ENCODE measurements around the gene FADS3.
A peak's percentile ranks its signal among the peaks of the same experiment; 100 is the strongest.

Gene FADS3

DNA sequence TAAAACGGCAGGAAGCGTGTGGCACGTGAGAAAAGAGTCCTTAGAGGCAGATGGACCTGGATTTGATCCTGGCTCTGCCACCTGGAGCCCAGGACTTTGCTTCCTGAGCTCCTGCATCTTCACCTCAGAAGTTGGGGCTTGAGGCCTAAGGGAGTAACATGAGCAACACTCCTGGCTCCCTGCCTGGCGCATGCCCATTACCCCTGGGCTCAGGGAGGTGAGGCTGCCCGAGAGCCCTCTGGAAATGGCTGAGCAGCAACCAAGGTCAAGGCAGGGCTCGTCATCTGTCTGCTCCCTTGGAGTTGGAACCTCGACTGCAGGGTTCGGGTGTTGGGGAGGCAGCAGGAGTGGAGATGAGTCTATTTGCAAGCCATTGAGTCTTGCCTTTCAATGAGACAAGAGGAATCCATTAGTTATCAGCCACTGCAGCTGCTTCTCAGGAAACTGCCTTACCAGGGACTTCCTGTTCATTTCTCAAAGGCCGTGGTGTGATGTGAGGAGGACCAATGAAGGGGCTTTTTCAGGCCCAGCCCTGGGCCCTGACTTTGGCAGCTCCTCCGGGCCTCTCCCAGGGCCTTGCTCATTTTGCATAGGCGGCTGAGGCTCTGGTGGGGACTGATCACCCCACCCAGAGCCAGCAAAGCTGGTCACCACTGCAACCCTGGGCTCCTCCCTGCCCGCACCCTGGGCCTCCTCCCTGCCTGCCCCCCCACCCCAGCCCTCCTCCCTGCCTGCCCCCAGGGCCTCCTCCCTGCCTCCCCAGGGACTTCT, 56.9 kb downstream of the FADS3 start:
- DNase-seq (ENCODE audit: low spot score): peak; percentile 89

DNA sequence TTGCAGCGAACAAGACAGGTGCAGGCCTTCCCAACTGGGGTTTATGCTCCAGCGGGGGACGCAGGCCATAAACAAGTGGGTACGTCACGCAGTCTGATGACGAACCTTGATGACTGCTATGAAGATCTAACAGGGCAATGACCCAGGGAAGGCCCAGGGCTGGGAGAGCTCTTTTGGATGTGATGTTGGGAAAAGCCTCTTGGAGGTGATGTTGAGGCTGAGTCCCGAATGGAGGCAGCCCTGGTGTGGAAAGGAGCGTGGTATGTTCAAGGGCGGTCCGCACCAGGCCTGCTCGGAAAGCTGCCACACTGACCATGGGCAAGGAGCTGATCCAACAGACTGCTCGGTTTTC, 57.4 kb downstream of the FADS3 start:
- DNase-seq (ENCODE audit: low spot score): no peak

DNA sequence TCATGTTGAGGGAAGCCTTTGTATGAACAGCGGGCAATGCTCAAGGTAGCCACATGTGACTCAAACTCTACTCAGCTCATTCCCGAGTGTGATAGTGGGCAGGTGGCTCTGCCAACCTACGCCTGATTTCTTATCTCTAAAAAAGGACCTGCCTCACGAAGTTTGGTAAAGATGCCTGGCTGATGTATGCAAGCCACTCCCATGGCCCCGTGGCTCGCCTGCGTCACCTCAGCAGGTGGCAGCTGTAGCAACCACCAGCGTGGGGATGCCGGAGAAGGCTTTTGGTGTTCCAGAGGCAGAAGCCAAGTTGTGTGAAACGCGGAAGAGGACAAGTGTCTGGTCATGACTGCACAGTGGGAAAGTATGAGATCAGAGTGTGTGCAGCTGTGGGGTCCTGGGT, 57.9 kb downstream of the FADS3 start:
- peak; percentile 58 for DNase-seq (ENCODE audit: low spot score)

DNA sequence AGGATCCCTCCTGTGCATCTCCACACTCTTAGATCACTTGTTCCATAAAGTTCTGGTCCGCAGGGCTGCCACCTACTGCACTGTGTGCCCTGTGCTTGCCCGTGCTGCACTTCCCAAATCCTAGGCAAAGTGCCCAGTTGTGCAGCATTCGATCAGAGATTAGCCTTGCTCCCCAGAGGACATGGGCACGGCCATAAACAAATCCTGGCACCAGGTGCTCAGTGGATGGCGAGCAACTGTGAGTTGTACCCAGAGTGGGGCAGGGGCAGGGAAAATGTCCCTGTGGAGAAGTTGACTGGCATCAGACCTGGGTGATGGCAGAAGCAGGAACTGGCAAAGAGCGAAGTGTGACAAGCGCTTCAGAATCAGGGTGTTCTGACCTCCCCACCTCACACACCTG, 58.6 kb downstream of the FADS3 start:
- DNase-seq (ENCODE audit: low spot score): peak; percentile 53

DNA sequence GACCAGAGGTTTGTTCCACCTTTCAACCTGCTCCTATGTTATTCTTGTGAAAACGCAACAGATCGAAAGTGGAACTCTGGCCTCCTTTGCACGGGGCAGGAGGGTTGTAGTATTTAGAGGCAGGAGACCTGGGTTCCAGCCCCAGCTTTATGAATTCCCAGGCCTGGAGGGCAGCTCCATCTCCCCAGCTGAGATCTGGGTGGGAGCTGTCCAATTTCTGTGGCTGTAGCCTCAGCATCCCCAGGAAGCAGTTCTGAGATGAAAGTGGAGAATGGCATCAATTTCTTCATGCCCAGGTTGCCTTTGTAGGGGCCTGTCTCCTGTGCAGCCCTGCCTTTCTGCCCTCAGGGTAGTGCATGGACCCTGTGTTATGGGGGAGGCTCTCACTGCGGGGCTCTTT, 59.1 kb downstream of the FADS3 start:
- DNase-seq (ENCODE audit: low spot score): no peak

DNA sequence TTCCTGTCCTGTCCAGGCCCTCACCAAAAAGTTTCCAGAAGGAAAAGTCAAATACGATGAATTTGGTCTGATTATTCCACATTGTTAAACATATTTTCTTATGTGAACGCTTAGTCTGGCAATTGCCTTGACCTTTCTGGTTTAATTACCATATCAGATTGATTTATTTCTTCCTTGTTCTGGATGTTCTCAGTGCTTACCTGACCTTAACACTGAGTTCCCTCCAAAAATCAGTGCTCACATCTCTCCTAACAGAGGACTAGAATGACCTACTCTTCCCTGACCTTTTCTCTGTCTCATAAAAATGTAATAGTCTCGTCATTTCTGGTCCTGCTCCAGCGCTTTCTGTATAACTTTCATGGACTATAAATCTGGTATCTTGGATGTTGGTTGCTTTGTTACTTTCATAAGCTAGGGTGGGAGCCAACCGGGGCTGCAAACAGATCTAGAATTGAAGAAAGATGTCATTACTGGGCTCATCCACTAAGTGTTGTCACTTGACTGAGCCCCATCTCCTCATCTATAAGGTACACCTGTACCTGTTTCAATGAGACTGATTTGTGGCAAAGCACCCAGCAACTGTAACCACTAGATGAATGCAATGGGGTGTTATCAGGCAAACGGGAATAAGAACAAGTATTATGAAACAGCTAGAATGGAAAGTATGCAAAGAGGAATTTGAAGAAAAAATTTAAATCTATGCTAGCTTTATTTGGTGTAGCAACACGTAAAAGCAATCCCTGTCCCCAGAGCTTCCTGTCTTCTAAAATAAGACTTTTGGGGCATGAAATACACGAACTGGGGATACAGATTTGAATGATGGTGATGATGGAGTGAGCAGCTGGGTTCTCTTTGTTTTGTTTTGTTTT, 60.9 kb downstream of the FADS3 start:
- no peak for DNase-seq (ENCODE audit: low spot score)

DNA sequence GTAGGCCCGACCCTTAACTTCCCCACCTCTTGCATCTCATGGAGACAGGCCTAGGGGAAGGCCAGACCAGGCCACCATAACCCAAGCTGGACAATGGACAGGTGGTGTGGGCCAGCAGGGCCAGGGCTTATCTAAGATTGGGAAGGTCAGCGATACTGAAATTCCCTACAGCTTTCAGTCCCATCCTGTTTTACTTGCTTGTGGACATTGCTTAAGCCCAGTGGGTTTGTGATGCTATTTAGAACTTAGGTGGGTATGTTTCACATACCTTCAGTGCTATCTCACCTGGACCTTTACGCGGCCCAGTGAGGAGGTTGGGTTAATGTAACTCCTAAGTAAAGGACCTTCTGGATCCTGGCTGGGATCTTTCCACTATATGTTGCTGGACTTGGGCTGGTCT, 61.5 kb downstream of the FADS3 start:
- DNase-seq (ENCODE audit: low spot score): no peak

DNA sequence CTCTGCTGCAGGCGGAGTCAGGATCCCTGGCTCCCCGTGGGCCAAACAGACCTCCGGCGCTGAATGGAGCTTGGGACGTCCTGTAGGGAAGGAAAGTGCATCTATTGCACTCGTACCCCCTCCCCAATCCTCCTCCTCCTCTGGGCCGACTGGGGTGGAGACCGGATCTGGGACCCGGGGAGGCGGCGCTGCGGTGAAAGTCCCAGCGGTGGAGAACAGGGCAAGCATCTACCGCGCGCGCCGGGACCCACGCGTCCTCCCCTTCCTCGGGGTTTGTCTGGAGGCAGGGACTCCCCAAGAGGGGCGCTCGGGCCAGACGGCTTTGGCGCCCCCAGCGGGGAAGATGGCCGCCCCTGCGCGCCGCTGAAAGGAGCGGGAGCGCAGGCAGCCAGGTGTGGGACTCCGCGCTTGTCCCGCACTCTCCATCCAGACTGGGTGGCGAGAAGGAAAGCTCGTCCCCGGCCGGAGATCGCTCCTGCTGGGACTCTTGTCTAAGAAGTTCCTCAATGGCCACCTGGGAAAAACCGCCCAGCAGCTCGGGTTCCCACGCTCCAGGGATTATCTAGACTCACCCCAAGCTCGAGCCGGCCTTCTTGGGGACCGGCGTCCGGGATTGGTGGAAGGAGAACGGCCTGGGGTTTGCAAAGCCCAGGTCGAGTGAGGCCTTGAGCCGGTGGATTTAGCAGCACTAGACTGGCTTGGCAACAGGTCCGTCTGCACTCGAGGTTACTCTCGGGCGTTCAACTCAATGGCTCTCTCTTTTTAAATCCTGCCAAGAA, 62.5 kb downstream of the FADS3 start:
- DNase-seq (ENCODE audit: low spot score): peak; percentile 44

DNA sequence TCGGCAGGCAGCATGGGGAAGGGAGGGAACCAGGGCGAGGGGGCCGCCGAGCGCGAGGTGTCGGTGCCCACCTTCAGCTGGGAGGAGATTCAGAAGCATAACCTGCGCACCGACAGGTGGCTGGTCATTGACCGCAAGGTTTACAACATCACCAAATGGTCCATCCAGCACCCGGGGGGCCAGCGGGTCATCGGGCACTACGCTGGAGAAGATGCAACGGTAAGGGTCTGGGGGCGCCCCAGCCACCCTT, 63.0 kb downstream of the FADS3 start:
- no peak for DNase-seq (ENCODE audit: low spot score)

DNA sequence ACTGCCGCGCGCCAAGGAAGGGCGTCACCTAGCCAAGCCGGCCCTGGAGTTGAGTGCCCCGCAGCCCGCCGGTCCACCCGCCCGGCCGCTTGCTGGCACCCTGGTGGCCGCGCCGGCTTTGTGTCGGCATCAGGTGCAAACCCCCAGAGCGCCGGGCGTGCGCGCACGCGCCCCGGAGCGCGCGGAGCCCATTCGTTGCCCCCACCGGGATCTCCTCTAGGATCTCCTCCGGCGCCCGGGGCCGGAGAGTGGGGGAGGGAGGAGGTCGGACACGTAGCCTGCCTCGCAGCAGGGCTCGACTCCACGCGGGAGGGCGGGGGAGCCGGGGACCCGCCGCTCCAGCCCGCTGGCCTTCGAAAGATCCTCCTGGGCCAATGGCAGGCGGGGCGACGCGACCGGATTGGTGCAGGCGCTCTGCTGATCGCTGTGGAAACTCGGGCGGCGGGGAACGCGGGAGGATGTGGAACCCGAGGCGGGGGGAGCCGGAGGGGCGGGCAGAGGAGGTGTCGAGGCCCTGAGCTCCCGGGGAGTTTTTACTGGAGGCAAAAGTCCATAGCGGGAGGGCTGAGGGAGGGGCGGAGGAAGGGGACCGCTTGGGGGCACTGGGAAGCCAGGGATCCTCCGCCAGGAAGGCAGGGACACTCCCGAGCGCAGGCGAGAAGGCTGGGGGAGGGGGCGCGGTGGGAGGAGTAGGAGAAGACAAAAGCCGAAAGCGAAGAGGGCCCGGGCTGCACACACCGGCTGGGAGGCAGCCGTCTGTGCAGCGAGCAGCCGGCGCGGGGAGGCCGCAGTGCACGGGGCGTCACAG, 63.6 kb downstream of the FADS3 start, which contains the start of gene FADS2:
Gene FADS2, plus strand, starts transcription at position 730 of the 808 bp plus-strand sequence. CDS start 91 bp downstream, outside the sequence.
- peak; percentile 54 for DNase-seq (ENCODE audit: low spot score)

DNA sequence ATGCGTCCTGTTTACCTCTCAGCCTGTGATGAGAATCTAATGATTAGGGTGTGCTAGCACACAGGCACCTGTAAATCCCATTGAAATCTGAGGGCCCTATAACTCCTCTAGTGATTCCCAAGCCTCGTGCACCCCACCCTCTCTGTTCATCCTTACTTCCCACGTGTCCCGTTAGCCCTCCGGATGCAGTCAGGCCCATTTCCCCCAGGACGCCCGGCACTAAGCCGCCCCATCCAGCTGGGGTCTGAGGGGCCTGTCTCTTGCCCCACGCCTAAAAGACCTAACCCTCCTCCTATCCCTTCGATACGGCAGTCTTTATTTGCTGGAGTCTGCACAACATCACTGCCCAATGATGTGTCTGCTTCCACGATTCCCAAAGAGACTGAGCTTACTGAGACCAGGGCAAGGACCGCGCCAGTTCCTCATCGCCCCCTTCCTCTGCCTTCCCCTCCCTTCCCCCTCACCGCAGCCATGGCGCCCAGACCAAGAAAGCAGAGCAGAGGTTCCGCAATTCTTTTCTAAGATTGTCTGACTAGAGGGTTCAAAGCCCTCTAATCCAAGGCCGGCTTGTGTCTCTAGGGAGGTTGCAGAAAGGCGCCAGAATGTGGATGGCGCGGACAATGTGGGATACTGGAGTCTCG, 64.3 kb downstream of the FADS3 start:
- no peak for DNase-seq (ENCODE audit: low spot score)

Data from hematopoietic multipotent progenitor cell treated with erythropoietin and hydrocortisone succinate and interleukin-3 and kit ligand, for 15 days (in vitro differentiated cells).